ENCODE data around the gene RAP1GAP.

- TF ChIP-seq CTCF (IDR thresholded peaks at IDR 0.05) (no peak), EZH2phosphoT487 (IDR thresholded peaks at IDR 0.05) (no peak)
Observed at GRCh38 chr1:21569820-21570527, 99.2 kb downstream of the RAP1GAP start.
